Measurements from ENCODE around the gene SPNS3. TPM values are rescaled to one million over a fixed set of nuclear protein-coding genes. Genes with fewer than 3 reads are reported as not detected.

SPNS3 gene, protein sequence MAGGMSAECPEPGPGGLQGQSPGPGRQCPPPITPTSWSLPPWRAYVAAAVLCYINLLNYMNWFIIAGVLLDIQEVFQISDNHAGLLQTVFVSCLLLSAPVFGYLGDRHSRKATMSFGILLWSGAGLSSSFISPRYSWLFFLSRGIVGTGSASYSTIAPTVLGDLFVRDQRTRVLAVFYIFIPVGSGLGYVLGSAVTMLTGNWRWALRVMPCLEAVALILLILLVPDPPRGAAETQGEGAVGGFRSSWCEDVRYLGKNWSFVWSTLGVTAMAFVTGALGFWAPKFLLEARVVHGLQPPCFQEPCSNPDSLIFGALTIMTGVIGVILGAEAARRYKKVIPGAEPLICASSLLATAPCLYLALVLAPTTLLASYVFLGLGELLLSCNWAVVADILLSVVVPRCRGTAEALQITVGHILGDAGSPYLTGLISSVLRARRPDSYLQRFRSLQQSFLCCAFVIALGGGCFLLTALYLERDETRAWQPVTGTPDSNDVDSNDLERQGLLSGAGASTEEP
- total RNA-seq (ENCODE audit: insufficient read depth, low replicate concordance), result not detected

DNA sequence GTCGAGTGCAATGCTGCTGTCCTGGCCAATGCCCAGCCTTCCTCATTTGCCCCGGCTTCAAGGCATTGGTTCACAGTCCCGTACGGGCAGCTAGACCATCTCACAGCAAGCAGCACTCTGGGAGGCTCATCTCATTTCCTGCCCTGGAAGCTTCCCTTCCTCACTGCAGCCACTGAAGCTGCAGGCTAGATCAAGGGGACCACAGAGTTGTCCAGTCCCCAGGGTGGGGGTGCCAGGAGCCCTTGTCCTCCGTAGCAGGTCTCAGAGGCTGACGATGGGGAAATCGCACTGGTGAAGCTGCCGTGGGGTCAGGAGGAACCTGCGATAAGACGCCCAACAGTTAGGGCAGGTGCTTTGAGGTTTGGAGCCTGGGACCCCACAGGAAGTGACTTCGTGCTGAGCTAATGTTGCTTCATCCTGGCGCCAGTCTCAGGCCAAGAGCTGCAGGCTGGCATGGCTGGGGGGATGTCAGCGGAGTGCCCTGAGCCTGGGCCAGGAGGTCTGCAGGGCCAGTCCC, at the start of gene SPNS3:
Gene SPNS3 (plus strand): TSS at position 426 of the 517 bp plus-strand sequence. CDS start 28 bp downstream, at position 454.
- DNase-seq (ENCODE audit: low spot score), result no peak

DNA sequence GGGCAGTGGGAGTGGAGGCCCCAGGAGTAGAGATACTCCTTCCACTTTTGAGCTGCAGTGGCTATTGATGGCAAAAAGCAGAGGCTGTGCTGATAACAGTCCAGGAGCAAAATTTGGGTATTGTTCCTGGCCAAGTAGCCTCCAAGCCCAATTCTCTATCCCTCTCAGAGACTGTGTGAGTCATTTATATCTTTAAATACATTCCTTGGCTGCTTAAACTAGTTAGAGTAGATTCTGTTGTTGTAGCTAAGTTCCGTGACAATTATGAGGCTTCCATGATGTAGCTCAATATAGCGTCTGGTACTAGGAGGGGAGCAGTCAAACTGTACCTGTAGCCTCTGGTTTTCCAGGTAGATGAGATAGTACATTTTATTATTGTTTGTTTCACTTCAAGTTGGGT, 47.3 kb upstream of the SPNS3 start:
- DNase-seq (ENCODE audit: low spot score), result no peak

DNA sequence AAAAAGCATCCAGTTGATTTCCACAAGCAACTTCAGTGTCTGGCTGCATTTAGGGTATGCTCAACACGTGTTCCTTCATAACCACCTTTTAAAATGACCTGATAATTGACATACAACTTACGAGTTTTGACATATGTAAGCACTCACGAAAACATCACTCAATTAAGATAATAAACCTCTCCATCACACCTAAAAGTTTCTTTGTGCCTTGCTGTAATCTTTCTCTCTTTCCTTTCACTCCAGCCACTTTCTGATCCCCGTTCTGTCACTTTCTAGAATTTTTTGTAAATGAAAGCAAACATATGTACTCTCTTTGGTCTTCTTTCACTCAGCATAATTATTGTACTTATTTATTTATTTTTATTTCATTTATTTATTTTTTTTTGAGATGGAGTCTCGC, 46.6 kb upstream of the SPNS3 start:
- no peak for DNase-seq (ENCODE audit: low spot score)

DNA sequence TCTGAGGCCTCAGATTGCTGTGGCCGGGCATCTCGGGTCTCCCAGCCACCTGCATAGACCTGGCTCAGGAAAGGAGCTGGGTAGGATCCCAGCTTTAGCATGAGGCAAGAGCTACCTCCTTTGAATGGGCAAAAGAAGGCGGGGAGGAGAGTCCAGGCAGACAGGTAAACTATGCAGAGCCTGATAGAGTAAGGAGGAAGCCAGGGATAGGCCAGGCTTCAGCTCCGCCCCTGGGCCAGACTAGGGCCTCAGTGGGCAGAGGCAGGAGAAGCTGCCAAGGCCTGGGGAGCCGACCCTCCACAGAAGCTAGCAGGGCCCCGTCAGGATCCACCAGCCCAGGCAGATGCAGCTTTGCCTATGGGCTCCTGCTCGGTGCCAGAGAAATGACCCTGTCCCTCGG, 44.7 kb upstream of the SPNS3 start:
- no peak for DNase-seq (ENCODE audit: low spot score)

DNA sequence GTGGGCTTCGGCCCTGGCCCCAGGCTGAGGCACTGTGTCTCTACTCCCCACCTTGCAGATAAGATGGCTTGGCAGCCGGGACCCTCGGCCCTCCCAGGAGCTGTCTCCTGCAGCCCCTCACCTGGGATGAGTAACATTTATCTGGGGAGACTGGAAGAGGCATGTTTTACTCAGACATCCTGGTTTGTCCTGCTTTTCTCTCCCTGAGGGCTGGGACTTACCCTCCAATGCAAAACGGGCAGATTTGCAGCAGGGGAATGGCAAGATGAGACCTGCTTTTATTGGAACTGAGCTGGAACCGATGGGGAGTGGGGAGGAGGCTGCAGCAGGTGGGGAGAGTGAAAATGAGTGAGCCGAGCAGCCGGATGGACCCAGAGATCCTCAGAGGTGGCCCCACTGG, 39.9 kb upstream of the SPNS3 start:
- peak; percentile 47 for DNase-seq (ENCODE audit: low spot score)

DNA sequence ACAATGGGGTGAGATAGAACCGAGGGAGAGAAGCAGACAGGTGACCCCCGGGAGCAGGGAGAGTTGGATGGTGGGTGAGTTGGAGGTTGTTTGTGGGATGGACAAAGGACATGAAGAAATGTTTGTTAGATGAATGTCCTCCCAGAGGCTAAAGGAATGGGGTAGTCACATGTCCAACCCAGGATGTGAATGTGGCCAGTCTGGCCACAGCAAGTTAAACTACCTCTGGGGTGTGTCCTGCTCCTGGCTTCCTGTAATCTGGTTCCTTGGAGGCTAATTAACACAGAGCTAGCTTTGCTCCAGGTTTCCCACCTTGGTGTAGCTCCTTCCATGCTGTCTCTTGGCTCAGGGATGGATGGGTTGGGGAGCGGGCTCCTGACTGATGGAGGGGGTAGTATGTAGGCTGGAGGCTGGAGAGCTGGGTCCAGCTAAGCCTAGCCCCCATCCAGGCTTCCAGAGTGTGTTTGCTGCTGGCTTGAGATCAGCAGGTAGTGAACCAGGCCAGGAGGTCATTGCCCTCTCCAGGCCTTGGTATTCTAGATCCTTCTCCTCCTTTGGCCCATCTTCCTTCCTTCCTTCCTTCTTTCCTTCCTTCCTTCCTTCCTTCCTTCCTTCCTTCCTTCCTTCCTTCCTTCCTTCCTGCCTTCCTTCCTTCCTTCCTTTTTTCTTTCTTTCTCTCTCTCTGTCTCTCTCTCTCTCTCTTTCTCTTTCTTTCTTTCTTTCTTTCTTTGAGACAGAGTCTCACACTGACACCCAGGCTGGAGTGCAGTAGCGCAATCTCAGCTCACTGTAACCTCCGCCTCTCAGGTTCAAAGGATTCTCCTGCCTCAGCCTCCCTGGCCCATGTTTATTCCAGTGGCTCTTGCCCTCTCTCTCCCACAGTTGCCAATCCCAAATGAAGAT, 39.3 kb upstream of the SPNS3 start:
- no peak for DNase-seq (ENCODE audit: low spot score)

DNA sequence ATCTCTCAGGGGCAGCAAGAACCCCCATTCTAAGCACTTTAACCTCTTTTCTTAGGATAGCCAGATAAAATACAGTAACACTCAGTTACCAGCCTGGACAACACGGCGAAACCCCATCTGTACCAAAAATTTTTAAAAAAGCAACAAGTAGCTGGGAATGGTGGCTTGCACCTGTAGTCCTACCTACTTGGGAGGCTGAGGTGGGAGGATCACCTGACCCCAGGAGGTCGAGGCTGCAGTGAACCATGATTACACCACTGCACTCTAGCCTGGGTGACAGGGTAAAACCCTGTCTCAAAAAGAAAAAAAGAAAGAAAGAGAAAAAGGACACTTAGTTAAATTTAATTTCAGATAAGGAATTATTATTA, 38.6 kb upstream of the SPNS3 start:
- no peak for DNase-seq (ENCODE audit: low spot score)

DNA sequence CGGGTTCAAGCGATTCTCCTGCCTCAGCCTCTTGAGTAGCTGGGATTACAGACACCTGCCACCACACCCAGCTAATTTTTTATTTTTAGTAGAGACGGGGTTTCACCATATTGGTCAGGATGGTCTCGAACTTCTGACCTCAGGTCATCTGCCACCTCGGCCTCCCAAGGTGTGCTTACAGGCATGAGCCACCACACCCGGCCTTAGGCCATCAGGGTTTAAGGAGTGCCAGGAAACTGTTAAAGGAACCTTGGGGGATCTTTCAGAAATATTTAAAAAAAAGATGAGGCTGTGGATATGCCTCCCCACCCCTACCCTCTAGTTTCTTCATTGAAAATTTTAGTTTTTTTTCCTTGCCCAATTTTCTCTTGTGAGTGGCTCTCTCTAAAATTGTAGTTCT, 35.9 kb upstream of the SPNS3 start:
- DNase-seq (ENCODE audit: low spot score), result no peak

DNA sequence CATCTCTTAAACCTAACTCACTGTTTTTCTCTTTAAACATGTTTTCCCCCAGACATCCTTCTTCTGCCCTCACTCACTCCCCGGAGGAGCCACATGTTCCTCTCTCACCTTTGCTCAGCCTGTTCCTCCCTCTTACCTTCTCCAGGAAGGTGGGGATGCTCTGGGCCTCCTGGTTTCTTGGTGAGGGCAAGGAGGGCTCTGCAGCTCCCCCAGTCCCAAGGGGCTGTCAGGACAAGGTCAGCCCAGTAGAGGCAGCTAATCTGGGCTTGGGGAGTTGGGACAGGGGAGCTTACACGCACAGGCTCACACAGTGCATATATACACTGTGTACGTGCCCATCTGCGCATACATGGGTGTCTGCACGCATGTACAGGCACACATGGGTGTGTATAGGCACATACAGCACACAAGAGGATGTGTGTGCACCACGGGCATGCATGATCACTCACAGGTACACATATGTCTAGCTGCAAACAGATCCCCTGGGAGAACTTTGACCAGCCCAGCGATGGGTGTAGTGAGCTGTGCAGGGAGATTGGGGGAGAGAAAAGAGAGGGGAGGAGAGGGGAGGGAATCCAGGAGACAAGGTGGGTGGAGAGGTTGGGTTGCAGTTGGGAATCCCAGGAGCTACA, 28.6 kb upstream of the SPNS3 start:
- DNase-seq (ENCODE audit: low spot score), result no peak

DNA sequence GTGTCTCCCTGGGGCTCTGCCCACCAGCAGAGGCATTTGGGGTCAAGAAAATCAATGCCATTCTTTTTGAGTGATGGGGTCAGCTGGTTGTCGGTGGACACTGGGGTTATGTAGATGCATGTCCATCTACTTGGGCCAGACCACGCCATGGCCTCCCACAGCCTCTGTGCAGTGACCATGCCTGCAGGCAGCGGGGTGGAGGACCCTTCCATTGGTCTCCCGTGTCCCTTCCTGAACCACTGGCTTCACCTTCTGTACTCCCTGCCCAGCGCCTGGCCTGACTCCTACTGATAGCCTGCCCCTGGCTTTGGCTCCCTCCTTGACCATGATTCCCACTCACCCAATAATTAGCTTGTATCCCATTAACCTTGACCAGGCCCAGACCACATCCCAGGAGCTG, 28.0 kb upstream of the SPNS3 start:
- no peak for DNase-seq (ENCODE audit: low spot score)

DNA sequence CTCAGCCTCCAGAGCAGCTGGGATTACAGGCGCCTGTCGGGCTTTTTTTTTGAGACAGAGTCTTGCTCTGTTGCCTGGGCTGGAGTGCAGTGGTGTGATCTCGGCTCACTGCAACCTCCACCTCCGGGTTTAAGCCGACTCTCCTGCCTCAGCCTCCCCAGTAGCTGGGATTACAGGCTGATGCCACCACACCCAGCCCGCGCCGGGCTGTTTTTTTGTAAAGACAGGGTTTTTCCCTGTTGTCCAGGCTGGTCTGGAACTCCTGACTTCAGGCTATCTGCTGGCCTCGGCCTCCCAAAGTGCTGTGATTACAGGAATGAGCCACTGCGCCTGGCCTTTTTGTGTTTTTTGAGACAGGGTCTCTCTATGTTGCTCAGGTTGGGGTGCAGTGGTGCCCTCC, 27.4 kb upstream of the SPNS3 start:
- no peak for DNase-seq (ENCODE audit: low spot score)

DNA sequence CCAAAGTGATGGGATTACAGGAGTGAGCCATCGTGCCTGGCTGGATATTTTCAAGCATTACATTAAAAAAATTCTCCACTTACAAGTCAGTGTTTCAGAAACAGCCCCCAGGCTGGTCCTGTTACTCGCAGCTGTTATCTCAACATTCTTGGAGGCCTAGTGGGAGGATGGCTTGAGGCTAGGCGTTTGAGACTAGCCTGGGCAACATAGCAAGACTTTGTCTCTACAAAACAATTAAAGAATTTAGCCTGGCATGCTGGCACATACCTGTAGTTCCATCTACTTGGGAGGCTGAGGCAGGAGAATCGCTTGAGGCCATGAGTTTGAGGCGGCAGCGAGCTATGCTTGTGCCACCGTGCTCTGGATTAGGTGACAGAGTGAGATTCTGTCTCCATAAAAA, 26.5 kb upstream of the SPNS3 start:
- DNase-seq (ENCODE audit: low spot score), result peak; percentile 35

DNA sequence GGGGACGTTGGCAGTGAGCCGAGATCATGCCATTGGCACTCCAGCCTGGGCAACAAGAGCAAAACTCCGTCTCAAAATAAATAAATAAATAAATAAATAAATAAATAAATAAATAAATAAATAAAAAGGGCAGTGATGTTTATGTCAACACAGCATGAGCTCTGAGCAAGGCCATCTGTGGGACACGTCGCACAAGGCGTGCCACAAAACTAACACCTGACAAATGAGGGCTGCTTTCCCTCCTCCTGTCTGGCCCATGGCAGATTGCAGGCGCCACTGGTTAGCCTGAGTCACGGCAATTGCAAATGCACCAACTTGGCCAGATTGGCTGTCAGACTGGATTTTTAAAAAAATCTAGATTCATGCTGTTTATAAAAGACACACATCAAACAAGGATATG, 25.9 kb upstream of the SPNS3 start:
- DNase-seq (ENCODE audit: low spot score), result no peak

DNA sequence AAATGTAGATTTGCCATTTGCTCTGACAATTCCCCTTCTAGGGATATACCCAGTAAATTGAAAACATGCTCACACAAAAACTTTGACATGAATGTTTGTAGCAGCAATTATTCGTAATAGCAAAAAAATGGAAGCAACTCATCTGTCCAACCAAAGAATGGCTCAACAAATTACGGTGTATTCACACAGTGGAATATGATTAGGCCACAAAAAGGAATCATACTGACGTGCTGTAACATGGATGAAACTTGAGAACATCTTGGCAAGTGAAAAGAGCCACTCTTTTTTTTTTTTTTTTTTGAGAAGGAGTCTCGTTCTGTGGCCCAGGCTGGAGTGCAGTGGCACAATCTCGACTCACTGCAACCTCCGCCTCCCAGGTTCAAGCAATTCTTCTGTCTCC, 24.1 kb upstream of the SPNS3 start:
- no peak for DNase-seq (ENCODE audit: low spot score)

DNA sequence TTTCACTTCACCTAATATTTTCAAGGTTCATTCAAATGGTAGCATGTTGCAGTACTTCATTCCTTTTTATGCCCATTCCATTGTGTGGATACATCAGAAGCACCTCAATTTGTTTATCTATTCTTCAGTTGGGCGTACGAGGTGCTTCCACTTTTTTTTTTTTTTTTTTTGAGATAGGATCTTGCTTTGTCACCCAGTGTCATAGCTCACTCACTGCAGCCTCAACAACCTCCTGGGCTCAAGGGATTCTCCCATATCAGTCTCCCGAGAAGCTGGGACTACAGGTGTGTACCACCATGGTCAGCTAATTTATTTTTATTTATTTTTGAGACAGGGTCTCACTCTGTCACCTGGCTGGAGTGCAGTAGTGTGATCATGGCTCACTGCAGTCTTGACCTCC, 22.5 kb upstream of the SPNS3 start:
- no peak for DNase-seq (ENCODE audit: low spot score)

DNA sequence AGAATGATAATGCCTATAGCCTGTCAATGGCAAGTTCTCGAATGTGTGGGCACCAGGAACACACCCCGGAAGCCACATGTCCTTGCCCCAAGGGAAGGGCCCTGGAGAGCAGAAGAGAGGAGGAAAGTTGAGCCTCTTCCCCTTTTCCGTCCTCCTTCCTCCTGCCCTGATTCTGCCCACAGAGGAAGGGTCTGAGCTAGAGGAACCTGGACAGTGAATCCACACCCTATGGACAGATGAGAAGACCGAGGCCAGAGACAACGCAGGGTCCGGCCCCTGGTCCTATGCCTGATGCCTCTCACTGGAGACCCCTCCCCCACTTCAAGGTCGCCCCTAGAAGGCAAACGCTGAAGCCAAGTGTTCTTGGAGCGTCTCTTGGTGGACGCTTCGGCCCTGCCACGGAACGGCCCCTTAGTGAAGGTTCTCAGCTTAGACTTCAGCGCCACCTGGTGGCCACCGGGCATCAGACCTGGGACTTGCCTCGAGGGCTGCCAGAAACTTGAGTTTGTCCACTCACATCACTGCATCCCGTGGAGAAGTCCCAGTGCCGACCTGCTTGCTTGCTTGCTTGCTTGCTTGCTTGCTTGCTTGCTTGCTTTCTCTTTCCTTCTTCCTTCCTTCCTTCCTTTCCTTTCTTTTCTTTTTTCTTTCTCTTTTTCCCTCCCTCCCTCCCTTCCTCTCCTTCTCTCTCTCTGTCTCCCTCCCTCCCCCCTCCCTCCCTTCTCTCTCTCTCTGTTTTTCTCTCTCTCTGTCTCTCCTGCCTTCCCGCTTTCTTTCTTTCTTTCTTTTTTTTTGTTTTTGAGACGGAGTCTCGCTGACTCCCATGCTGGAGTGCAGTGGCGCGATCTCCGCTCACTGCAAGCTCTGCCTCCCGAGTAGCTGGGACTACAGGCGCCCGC, 20.6 kb upstream of the SPNS3 start:
- DNase-seq (ENCODE audit: low spot score), result peak; percentile 94

DNA sequence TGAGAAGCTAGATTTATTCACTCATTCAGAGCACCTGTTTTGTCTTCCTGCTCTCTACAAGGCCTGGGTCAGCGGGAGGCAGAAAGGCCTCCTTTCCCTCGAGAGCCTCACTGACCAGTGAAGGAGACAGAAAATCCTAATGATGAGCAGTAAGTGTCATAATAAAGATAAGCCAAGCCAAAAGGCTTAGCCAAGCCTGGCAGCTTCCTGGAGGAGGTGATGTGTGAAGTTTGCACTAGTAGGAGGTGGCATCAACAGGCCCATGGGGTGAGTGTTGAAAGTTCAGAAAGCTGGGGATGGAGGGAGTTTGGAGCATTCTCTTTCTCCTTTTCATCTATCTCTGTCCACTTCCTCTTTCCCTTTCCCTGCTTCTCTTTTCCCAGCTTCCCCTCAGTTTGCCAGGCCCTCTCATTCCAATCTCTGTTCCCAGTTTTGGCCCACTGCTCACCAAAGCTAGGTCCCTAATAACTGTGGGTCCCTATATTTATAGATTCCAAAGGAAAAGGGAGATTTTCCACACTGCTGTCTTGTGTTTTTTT, 16.5 kb upstream of the SPNS3 start:
- no peak for DNase-seq (ENCODE audit: low spot score)

DNA sequence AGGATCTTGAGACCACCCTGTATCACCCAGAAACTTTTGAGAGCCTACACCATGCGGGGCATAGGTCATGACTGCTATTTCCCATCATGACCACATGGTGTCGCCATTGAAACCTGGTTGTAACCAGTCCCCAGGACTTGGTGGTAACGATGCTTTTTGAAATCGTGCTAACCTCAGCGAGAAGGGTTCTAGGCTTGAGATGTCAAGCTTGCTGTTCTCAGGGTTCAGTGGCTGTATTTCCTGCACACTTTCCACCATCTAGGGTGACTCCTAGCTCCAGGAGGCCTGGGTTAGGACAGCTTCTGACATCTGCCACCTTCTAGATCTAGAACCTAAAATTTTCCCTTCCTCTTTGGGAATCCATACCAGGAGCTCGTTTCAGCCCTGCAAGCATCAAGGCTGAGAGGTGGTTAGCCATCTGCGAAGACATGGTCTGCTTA, 13.0 kb upstream of the SPNS3 start:
- DNase-seq (ENCODE audit: low spot score), result peak; percentile 82

DNA sequence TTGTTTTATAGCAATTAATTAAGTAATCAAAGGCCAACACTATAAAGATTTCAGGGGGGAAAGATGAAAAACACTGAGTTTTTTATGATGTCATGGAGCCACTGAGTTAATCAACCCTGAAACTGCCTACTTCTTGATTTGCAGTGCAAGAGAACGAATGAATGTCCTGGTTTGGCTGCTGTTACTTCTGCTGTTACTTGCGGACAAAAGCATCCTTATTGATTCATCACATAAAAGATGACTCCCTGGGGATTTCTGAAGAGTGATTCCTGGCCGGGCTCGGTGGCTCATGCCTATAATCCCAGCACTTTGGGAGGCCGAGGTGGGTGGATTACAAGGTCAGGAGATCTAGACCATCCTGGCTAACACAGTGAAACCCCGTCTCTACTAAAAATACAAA, 10.9 kb upstream of the SPNS3 start:
- DNase-seq (ENCODE audit: low spot score), result no peak

DNA sequence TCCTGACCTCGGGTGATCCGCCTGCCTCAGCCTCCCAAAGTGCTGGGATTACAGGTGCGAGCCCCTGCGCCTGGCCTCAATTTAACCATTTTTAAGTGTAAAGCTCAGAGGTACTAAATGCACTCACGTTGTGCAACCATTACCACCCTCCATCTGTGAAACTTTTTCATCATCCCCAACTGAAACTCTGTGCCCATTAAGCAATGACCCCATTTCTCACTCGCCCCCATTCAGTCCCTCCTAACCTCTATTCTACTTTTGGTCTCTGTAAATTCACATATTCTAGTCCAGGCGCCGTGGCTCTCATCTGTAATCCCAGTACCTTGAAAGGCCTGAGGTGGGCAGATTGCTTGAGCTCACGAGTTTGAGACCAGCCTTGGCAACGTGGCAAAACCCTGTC, 8.3 kb upstream of the SPNS3 start:
- DNase-seq (ENCODE audit: low spot score), result no peak
